Activated T-cell treated with anti-CD3 and anti-CD28 coated beads, Interleukin-2, amount 50 U/mL, for 72 hours (primary cell): ENCODE measurements around the gene PAX5. TPM values are rescaled to one million over a fixed set of nuclear protein-coding genes. Genes with fewer than 3 reads are reported as not detected.

ENCODE experiments used
- ATAC-seq, 2 donors: fragments of 150-1000 bp; cut with Tn5 transposase; replicated peaks in 1 of 2; 2 replicates each; pipeline ENCODE4 v1.10.0; 2021; ENCODE audit warnings: moderate library complexity in 2 of 2, mild to moderate bottlenecking in 1 of 2
- DNase-seq, 2 donors: peaks; one replicate each; pipeline ENCODE4 v3.0.0; 2021 to 2022; ENCODE audit warnings: mixed read lengths in 1 of 2
- H3K27ac Mint-ChIP-seq: one replicate; pipeline ENCODE4 v1.8.0; 2022; ENCODE audit warnings: mild to moderate bottlenecking, moderate library complexity, mixed read lengths
- H3K27me3 Mint-ChIP-seq: one replicate; pipeline ENCODE4 v1.8.0; 2022; ENCODE audit warnings: low read depth, mixed read lengths
- H3K36me3 Mint-ChIP-seq, 2 donors: one replicate each; pipeline ENCODE4 v1.8.0; 2022; ENCODE audit warnings: mixed read lengths in 2 of 2, mild to moderate bottlenecking in 1 of 2; ENCODE audit not compliant: insufficient read depth in 2 of 2
- H3K4me1 Mint-ChIP-seq: one replicate; pipeline ENCODE4 v1.8.0; 2022; ENCODE audit warnings: low read depth, mixed read lengths
- H3K4me3 Mint-ChIP-seq, 2 donors: one replicate each; pipeline ENCODE4 v1.8.0; 2022; ENCODE audit warnings: mild to moderate bottlenecking in 2 of 2, mixed read lengths in 2 of 2, moderate library complexity in 2 of 2
- H3K9me3 Mint-ChIP-seq, 2 donors: one replicate each; pipeline ENCODE4 v1.8.0; 2022; ENCODE audit warnings: mixed read lengths in 2 of 2
- total RNA-seq, 2 donors: library from RNA; stranded (reverse); gene quantifications; one replicate each; pipeline ENCODE4 v1.2.3, GENCODE V29; 2022

The PAX5 gene
- total RNA-seq, 2 donors from 2014 or later: 2.2 TPM

DNA sequence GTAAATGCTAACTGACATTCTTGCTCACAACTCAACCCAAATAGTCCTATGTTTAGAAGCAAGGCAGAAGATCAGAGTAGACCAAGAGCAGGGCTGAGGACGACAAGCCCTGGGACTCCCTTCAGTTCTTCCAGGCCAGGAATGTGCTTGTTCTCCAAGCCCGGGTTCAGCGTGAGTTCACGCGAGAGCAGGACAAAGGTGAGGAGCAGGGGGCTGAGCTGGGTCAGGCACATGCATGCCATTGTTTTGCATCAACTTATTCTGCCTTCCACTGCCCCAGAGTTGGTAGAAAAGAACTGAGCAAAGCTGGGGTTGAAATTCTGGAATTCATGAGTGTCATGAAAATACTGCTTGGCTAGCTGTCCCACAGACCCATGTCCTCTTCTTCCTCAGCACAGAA lies 206.5 kb downstream of the PAX5 start:
- no peaks in the 10 kb centered on the region for H3K36me3 Mint-ChIP-seq
- no peaks in the 10 kb centered on the region for H3K27me3 Mint-ChIP-seq
- ATAC-seq (no peak), DNase-seq (no peak)
- H3K27ac Mint-ChIP-seq: no peak overlapping the region
- H3K4me1 Mint-ChIP-seq: no peaks in the 10 kb centered on the region
- H3K9me3 Mint-ChIP-seq: no peaks in the 10 kb centered on the region
- no peak overlapping the region for H3K4me3 Mint-ChIP-seq

DNA sequence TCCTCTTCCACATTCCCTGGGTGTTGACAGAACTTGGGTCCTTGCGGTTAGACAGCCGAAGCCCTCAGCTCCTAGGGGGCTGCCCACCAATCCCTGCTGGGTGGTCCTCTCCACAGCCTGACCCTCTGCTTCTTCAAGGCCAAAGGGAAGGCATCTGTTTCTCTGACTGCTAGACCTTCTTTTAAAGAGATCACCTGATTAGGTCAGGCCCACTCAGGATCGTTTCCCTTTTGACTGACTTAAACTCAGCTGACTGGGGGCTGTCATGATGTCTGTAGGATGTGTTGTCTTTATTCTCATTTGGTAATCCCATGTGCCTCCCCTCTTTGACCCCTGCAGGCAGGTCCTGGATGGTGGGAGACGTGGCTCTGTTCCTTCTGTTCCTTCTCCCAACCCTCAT lies 207.5 kb downstream of the PAX5 start:
- H3K27me3 Mint-ChIP-seq: no peaks in the 10 kb centered on the region
- DNase-seq (no peak), ATAC-seq (no peak)
- H3K36me3 Mint-ChIP-seq: no peaks in the 10 kb centered on the region
- no peak overlapping the region for H3K27ac Mint-ChIP-seq
- no peaks in the 10 kb centered on the region for H3K4me1 Mint-ChIP-seq
- no peak overlapping the region for H3K4me3 Mint-ChIP-seq
- no peaks in the 10 kb centered on the region for H3K9me3 Mint-ChIP-seq

GRCh38 chr9:36825179-36825578 lies 208.9 kb downstream of the PAX5 start:
- DNase-seq (no peak), ATAC-seq (no peak)
- Mint-ChIP-seq H3K36me3 (no peaks in the 10 kb centered on the region), H3K27me3 (peaks cover 3% of the 10 kb centered on the region), H3K4me3 (no peak overlapping the region), H3K27ac (no peak overlapping the region), H3K4me1 (no peaks in the 10 kb centered on the region), H3K9me3 (no peaks in the 10 kb centered on the region)

- Mint-ChIP-seq H3K9me3 (no peaks in the 10 kb centered on the region), H3K4me3 (no peak overlapping the region), H3K27me3 (peaks cover 13% of the 10 kb centered on the region), H3K36me3 (no peaks in the 10 kb centered on the region), H3K4me1 (no peaks in the 10 kb centered on the region), H3K27ac (no peak overlapping the region)
- no peak for DNase-seq
- no peak for ATAC-seq
Measured at GRCh38 chr9:36823934-36824333, 210.1 kb downstream of the PAX5 start.

DNA sequence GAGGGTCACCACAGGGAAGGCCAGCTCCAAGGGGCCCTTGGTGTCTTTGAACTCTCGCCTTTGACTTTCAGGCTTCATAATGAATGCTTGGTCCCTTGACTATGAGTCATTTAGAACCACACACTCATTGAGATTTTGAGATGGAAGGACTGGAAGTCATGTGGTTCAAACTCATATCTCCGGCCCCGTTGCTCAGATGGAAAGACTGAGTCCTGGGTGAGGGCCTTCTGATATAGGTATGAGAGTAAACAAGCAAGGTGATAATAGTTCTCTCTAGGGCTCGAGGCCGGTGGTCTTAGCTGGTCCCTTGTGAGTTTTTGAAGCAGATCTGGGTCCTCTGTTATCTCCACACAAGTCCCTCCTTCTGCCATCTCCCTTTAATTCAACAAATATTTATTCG lies 210.6 kb downstream of the PAX5 start:
- Mint-ChIP-seq H3K4me1 (peaks cover 4% of the 10 kb centered on the region), H3K27ac (no peak overlapping the region), H3K4me3 (no peak overlapping the region), H3K36me3 (no peaks in the 10 kb centered on the region), H3K27me3 (peaks cover 18% of the 10 kb centered on the region), H3K9me3 (no peaks in the 10 kb centered on the region)
- DNase-seq (no peak), ATAC-seq (peak in 1 of 2 donors; percentile 35)

DNA sequence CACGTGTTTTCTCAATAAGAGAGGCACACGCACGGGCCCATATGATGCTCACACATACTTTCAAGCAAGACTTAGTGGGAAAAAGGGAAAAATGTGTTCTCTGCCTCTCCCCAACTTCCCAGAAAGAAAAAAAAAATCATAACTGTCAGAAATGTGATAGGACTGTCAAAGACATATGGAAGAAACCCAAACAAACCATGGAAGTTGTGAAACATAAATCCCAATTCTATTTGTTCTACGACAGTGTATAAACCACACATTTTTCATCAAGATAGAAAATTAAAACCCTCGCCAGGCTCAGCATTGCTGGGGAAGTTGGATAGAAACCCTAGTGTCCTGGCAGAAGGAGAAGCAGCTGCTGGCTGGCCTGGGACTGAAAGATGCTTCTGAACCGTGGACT lies 211.9 kb downstream of the PAX5 start:
- no peak overlapping the region for H3K4me3 Mint-ChIP-seq
- no peaks in the 10 kb centered on the region for H3K36me3 Mint-ChIP-seq
- H3K9me3 Mint-ChIP-seq: no peaks in the 10 kb centered on the region
- DNase-seq: no peak
- H3K27me3 Mint-ChIP-seq: peaks cover 28% of the 10 kb centered on the region
- peaks cover 6% of the 10 kb centered on the region for H3K4me1 Mint-ChIP-seq
- no peak for ATAC-seq
- H3K27ac Mint-ChIP-seq: no peak overlapping the region

GRCh38 chr9:36820392-36820861 lies 213.6 kb downstream of the PAX5 start:
- DNase-seq (no peak), ATAC-seq (no peak)
- Mint-ChIP-seq H3K9me3 (no peaks in the 10 kb centered on the region), H3K4me1 (peaks cover 6% of the 10 kb centered on the region), H3K27me3 (peaks cover 42% of the 10 kb centered on the region), H3K4me3 (no peak overlapping the region), H3K27ac (no peak overlapping the region), H3K36me3 (no peaks in the 10 kb centered on the region)

DNA sequence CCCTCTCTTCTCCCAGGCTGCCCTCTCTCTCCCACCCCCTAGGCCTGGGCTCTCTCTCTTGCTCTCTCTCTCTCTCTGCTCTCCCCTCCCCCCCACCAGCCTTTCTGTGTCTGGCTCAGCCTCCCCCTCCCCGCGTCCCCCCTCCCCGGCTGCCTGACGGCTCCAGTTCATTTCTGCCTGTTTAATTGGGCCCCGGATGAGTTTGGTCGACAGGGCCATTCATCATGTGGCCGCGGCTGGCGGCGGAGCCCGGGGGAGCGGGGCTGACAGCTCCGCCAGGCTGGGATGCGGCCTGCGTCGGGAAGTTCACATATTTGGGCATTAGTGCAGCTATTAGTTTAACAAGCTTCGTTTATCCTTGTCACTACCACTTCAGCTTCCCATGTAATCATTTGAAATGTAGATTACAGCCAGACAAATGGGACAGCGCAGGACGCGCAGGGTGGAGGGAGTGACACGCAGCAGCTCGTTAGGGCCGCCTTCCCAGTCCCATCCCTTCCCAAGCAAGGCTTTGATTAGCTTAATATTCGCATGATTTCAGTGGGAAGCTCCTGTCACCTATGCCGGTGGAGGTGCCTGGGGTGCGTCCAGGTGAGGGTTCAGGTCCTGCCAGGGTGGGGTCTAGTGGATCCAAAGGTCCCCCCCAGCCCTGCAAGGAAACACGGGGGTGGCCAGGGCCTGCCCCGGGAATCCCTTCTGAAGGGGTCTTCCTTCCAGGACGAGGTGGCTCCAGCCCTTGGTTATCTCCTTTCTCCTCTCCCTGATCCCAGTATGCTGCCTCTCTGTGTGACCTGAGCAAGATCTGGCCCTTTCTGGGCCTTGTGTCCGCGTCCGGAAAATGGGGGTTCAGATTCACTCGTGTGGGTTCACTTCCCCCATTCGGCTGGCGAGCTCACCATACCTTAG lies 214.8 kb downstream of the PAX5 start:
- DNase-seq (no peak), ATAC-seq (no peak)
- no peaks in the 10 kb centered on the region for H3K36me3 Mint-ChIP-seq
- peak overlapping the region in 1 of 2 donors; percentile 5 for H3K4me3 Mint-ChIP-seq
- no peak overlapping the region for H3K27ac Mint-ChIP-seq
- H3K27me3 Mint-ChIP-seq: peaks cover 45% of the 10 kb centered on the region
- no peaks in the 10 kb centered on the region for H3K9me3 Mint-ChIP-seq
- peaks cover 6% of the 10 kb centered on the region for H3K4me1 Mint-ChIP-seq

- DNase-seq (no peak), ATAC-seq (no peak)
- Mint-ChIP-seq H3K4me1 (peaks cover 6% of the 10 kb centered on the region), H3K36me3 (no peaks in the 10 kb centered on the region), H3K4me3 (peak overlapping the region in 1 of 2 donors; percentile 28), H3K27me3 (peaks cover 46% of the 10 kb centered on the region), H3K9me3 (no peaks in the 10 kb centered on the region), H3K27ac (no peak overlapping the region)
Measured at GRCh38 chr9:36818242-36818938, 215.7 kb downstream of the PAX5 start.

GRCh38 chr9:36817160-36817834 lies 216.8 kb downstream of the PAX5 start:
- Mint-ChIP-seq H3K27me3 (peaks cover 46% of the 10 kb centered on the region), H3K27ac (peak overlapping the region; percentile 11), H3K4me3 (no peak overlapping the region), H3K4me1 (peaks cover 6% of the 10 kb centered on the region), H3K36me3 (no peaks in the 10 kb centered on the region), H3K9me3 (no peaks in the 10 kb centered on the region)
- no peak for DNase-seq
- no peak for ATAC-seq

- no peaks in the 10 kb centered on the region for H3K9me3 Mint-ChIP-seq
- peaks cover 46% of the 10 kb centered on the region for H3K27me3 Mint-ChIP-seq
- H3K4me1 Mint-ChIP-seq: peaks cover 6% of the 10 kb centered on the region
- DNase-seq: no peak
- no peak for ATAC-seq
- no peak overlapping the region for H3K27ac Mint-ChIP-seq
- H3K4me3 Mint-ChIP-seq: no peak overlapping the region
- H3K36me3 Mint-ChIP-seq: no peaks in the 10 kb centered on the region
Measured at GRCh38 chr9:36816371-36816770, 217.7 kb downstream of the PAX5 start.

DNA sequence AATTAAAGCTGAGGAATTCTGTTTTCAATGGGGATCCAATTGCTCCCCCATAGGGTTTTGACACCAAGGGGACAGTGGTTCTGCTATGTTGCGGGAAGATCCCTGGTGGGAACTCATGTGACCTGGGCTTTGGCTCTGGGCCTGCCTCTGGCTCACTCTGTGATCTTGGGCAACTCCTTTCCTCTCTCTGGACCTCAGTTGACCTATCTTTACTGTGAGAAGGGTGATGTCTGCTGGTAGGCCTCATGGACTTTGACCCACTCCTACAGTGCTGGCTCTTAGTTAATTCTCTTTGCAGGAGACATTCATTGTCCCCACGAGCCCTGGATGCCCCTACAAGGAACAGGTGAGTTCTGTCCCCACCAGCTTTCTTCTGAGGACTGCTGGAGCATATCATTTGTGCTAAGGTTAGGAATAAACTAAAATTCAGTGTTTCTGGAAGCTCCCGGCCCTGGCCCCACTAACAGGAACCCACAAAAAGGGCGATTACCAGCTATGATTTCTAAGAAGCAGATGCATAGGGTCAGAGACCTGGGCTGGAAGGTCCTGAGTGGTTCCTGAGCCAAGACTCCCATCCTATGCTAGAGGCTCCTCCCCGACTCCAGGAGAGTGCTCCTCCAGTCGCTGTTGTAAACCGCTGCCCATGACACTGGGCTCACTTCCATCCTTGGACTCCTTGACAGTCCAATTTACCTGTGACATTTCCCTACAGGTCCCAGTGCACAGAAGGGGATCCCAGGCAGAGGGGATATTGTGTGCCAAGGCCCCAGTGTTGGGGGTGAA lies 218.3 kb downstream of the PAX5 start:
- peaks cover 46% of the 10 kb centered on the region for H3K27me3 Mint-ChIP-seq
- no peaks in the 10 kb centered on the region for H3K36me3 Mint-ChIP-seq
- H3K9me3 Mint-ChIP-seq: no peaks in the 10 kb centered on the region
- H3K4me1 Mint-ChIP-seq: peaks cover 6% of the 10 kb centered on the region
- DNase-seq (no peak), ATAC-seq (no peak)
- H3K4me3 Mint-ChIP-seq: no peak overlapping the region
- no peak overlapping the region for H3K27ac Mint-ChIP-seq
